Naive B cell (primary cell): ENCODE data around the gene SPNS2. TPM values are rescaled to one million over a fixed set of nuclear protein-coding genes. Genes with fewer than 3 reads are reported as not detected.

Experiments
- ATAC-seq, 2 donors: fragments of 150-1000 bp; cut with Tn5 transposase; 2 replicates each; pipeline ENCODE4 v1.10.0; 2021; ENCODE audit warnings: low read depth in 2 of 2, mild to moderate bottlenecking in 2 of 2, moderate library complexity in 2 of 2
- DNase-seq: peaks from one replicate; pipeline ENCODE4 v3.0.0; 2022
- H3K27ac Mint-ChIP-seq, 6 donors: one replicate each; pipeline ENCODE4 v1.8.0; 2020 to 2022; ENCODE audit warnings: mild to moderate bottlenecking in 6 of 6, mixed read lengths in 6 of 6, moderate library complexity in 5 of 6, inconsistent platforms in 2 of 6
- H3K27me3 Mint-ChIP-seq, 3 donors: one replicate each; pipeline ENCODE4 v1.8.0; 2021 to 2022; ENCODE audit warnings: mixed read lengths in 3 of 3, mild to moderate bottlenecking in 1 of 3
- H3K36me3 Mint-ChIP-seq, 2 donors: one replicate each; pipeline ENCODE4 v1.8.0; 2020 to 2022; ENCODE audit warnings: mixed read lengths in 2 of 2, inconsistent platforms in 1 of 2, mild to moderate bottlenecking in 1 of 2
- H3K4me1 Mint-ChIP-seq, 3 donors: one replicate each; pipeline ENCODE4 v1.8.0; 2020 to 2022; ENCODE audit warnings: mixed read lengths in 3 of 3, inconsistent platforms in 1 of 3, mild to moderate bottlenecking in 1 of 3, moderate library complexity in 1 of 3
- H3K4me3 Mint-ChIP-seq, 8 donors: one replicate each; pipeline ENCODE4 v1.8.0; 2020 to 2022; ENCODE audit warnings: mild to moderate bottlenecking in 8 of 8, mixed read lengths in 8 of 8, moderate library complexity in 8 of 8, inconsistent platforms in 2 of 8
- H3K9me3 Mint-ChIP-seq, 7 donors: one replicate each; pipeline ENCODE4 v1.8.0; 2020 to 2022; ENCODE audit warnings: mixed read lengths in 7 of 7, mild to moderate bottlenecking in 5 of 7, inconsistent platforms in 2 of 7, moderate library complexity in 1 of 7
- polyA plus RNA-seq, 6 donors: library from polyadenylated mRNA; unstranded; fragments of 300-500 nt; fragmentation: Illumina TruSeq; gene quantifications; one replicate each; pipeline ENCODE4 v1.2.3, GENCODE V29; 2021; ENCODE audit warnings: low read depth in 6 of 6

SPNS2 gene
- polyA plus RNA-seq, 6 donors from 2014 or later = 0.23 TPM; not detected in 5

DNA sequence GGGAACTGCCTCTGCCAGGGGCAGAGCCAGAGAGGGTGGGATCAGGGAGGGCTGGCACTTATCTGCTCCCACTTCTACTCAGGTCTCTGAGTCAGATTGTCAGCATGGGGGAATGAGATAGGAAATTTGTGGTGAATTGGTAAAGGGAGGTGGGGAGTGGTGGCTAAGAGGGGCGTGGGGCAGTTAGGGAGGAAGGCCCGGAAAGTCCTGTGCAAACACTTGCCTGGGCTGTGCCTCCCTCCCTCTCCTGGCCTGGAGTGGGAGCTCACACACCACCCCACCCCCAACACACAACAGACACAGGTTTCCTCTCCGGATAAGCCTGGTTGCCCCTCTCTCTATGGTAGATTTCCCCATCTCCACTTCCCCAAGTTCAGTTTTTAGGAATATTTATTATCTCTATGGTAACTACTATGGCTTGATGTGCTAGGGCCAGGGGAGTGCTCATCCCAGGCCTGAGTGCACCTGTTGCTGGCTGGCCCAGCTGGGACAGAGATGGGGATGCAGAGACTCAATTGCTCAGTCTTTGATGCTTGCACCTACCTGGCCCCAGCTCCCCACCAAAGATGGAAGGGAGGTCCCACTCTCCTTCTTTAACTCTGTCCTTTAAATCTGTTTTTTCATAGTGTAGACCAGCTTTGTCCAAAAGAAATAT, 2.7 kb downstream of the SPNS2 start:
- H3K36me3 Mint-ChIP-seq = no peaks in the 10 kb centered on the region
- H3K4me3 Mint-ChIP-seq = peak overlapping the region in 4 of 8 donors; percentile 22 to 76 (median 50)
- H3K27ac Mint-ChIP-seq = no peak overlapping the region
- H3K4me1 Mint-ChIP-seq = peaks cover 12 to 32% (median 23%) of the 10 kb centered on the region in 3 donors
- no peak for ATAC-seq
- no peaks in the 10 kb centered on the region for H3K9me3 Mint-ChIP-seq
- H3K27me3 Mint-ChIP-seq = peaks cover 37 to 69% (median 64%) of the 10 kb centered on the region in 3 donors
- DNase-seq = no peak

DNA sequence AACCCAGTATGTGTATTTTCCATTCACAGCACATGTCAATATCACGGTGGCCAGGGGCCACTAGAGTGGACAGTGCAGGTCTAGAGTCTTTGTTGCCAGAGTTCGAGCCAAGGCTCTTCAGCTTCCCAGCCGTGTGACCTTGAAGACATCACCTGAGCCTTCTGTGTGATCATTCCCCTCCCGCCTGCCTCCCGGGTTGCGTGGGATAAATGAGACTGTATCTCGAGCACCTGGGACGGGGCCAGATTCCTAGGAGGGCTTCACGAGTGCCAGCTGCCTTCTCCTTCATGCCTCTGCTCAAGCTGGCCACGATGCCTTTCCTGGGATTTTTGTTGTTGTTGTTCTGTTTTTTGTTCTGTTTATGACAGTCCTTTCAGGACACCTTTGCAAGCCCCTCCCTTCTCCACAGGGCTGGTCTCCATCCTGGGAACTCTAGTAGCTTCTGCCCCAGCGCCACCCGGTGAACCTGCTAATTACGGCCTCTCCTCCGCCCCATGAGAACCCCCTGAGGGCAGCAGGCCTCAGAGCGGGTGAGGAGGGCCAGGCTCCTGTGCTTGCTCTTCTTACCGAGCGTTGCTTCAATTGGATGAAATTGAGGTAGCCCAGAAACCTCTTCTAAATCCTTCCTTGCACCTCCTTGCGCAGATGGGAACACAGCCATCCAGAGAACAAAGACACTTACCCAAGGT, 3.9 kb downstream of the SPNS2 start:
- Mint-ChIP-seq H3K27ac (no peak overlapping the region), H3K36me3 (no peaks in the 10 kb centered on the region), H3K4me3 (peak overlapping the region in 1 of 8 donors; percentile 57), H3K9me3 (no peaks in the 10 kb centered on the region), H3K27me3 (peaks cover 43 to 73% (median 69%) of the 10 kb centered on the region in 3 donors), H3K4me1 (peaks cover 12 to 24% (median 16%) of the 10 kb centered on the region in 3 donors)
- DNase-seq = no peak
- no peak for ATAC-seq

DNA sequence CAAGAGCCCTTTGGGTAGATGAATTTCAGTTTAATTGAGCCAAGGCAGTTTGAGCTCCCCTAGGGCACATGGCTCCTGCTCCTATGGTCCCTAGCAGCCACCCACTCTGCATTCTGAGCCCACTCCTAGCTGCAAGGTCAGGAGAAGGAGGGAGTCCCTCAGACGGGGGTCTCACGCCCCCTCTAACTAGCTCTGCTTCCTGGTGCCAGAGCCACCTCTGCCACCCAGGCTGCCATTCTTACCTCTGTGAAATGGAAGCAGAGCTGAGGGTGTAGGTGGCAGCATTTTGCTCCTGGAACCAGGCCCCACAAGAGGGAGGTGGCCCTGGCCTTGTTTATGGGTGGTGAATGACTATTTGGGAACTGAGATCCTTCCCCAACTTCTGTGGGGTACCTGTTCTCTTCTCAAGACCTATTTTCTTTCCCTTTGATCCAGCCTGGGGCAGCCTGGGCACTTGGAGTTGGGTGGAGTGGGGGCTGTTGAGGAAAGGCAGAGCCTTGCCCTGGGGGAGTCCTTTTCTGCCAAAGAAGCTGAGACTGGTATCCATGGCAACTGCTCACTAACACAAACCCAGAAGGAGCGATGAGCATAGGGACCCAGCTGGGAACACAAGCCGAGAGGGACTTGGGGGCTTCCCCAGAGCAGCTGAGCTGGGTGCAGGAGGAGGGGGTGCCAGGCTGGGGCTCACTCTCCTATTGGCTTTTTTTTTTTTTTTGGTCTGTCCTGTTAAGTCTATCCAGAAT, 4.8 kb downstream of the SPNS2 start:
- H3K36me3 Mint-ChIP-seq = no peaks in the 10 kb centered on the region
- peak overlapping the region in 2 of 6 donors; percentile 28 to 47 for H3K27ac Mint-ChIP-seq
- DNase-seq (no peak), ATAC-seq (no peak)
- peaks cover 43 to 82% (median 77%) of the 10 kb centered on the region in 3 donors for H3K27me3 Mint-ChIP-seq
- no peaks in the 10 kb centered on the region for H3K9me3 Mint-ChIP-seq
- peak overlapping the region in 1 of 8 donors; percentile 34 for H3K4me3 Mint-ChIP-seq
- peaks cover 12 to 22% (median 15%) of the 10 kb centered on the region in 3 donors for H3K4me1 Mint-ChIP-seq

DNA sequence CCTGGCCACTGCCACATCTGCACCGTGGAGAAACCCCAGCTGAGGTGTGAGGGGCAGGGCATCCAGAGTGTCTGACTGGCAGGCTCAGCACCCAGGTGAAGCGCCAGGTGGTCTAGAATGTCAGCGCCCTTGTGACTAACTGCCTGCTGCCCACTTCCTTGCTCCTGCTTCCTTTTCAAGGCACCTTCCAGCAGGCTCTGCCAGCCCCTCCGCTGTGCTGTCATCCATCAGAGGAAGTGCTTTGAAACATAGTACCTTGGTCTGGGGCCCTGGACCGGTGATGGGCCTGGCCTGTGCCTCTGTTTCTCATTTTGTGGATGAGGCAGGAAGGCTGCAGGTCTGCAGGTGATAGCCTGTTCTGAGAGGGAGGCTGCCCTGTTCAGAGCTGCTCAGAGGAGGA, 5.5 kb downstream of the SPNS2 start:
- Mint-ChIP-seq H3K27me3 (peaks cover 43 to 89% (median 84%) of the 10 kb centered on the region in 3 donors), H3K4me1 (peaks cover 18 to 24% (median 22%) of the 10 kb centered on the region in 3 donors)

DNA sequence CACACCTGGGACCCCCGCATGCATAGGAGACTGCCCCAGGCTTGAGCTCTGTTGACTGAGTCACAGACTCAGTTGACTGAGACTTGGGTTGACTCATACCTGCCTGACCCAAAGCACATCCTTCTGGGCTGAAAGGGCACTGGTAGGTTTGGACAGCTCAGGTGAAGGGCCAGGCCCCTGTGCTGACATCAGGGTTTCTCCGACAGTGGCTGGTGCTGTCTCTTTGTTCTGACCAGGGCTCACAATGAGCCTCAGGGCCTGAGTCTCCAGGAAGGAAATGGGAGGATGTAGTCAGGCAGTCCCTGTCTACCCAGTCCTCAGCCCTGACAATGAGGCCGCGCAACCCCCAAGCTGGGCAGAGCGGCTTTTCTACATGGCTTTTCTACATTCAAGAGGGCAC, 6.5 kb downstream of the SPNS2 start:
- DNase-seq (no peak), ATAC-seq (no peak)
- Mint-ChIP-seq H3K36me3 (no peaks in the 10 kb centered on the region), H3K27me3 (peaks cover 42 to 87% (median 84%) of the 10 kb centered on the region in 3 donors), H3K27ac (peak overlapping the region in 1 of 6 donors; percentile 46), H3K4me1 (peaks cover 15 to 19% (median 19%) of the 10 kb centered on the region in 3 donors), H3K9me3 (no peaks in the 10 kb centered on the region), H3K4me3 (no peak overlapping the region)

More for the DNA sequence above, 5.5 kb downstream of the SPNS2 start:
- no peak overlapping the region for H3K4me3 Mint-ChIP-seq
- no peak for ATAC-seq
- H3K36me3 Mint-ChIP-seq = no peaks in the 10 kb centered on the region
- H3K9me3 Mint-ChIP-seq = no peaks in the 10 kb centered on the region
- no peak overlapping the region for H3K27ac Mint-ChIP-seq
- DNase-seq = no peak

DNA sequence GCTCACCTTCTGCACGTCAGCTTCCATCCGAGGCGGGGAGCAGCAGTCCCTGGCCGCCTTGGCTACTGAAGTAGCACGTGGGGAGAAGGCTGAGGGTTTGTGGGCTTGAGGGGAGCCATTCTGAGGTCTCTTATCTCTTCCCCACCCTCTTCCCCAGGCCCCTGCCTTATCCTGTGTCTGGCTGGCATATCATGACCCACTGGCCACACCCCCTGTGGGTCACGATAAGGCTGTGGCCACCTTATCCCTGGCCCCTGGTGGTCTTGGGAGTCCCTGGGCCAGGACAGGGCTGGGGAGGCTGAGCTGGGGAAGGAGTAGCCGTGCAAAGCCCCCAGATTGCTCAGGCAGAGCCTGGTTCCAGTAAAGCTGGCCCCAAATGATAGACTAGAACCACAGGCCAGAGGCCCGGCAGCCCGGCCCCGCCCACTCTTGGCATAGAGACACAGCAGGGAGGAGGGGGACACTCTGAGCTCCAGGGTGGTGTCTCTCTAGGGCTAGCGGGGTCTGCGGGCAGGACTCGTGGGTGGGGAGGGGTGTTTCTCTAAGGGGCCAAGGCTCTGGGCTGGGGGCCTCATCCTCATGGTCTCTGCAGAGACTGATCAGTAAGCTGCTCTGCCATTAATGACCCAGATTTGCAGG, 7.6 kb downstream of the SPNS2 start:
- no peaks in the 10 kb centered on the region for H3K36me3 Mint-ChIP-seq
- peaks cover 9 to 13% (median 11%) of the 10 kb centered on the region in 3 donors for H3K4me1 Mint-ChIP-seq
- no peak overlapping the region for H3K27ac Mint-ChIP-seq
- no peaks in the 10 kb centered on the region for H3K9me3 Mint-ChIP-seq
- peaks cover 36 to 83% (median 80%) of the 10 kb centered on the region in 3 donors for H3K27me3 Mint-ChIP-seq
- DNase-seq = no peak
- ATAC-seq = no peak
- no peak overlapping the region for H3K4me3 Mint-ChIP-seq

DNA sequence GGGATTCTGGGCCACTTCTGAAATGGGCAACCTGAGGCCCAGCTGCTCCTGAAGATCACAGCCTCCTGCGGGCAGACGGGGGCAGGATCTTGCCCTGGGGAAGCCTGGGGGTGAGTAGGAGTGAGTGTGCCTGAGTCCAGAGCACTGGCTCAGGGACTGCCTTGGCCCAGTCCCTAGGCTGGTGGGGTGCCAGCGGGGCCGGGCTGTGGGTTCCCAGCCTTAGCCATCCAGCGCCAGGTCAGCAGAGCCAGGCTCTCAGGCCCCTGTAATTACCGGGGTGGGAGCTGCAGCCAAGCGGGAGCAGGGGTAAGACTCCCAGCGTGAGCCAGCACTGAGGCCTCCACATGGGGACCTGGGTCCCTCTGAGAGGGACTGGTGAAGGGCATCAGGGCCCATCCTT, 8.2 kb downstream of the SPNS2 start:
- peaks cover 30 to 83% (median 75%) of the 10 kb centered on the region in 3 donors for H3K27me3 Mint-ChIP-seq

DNA sequence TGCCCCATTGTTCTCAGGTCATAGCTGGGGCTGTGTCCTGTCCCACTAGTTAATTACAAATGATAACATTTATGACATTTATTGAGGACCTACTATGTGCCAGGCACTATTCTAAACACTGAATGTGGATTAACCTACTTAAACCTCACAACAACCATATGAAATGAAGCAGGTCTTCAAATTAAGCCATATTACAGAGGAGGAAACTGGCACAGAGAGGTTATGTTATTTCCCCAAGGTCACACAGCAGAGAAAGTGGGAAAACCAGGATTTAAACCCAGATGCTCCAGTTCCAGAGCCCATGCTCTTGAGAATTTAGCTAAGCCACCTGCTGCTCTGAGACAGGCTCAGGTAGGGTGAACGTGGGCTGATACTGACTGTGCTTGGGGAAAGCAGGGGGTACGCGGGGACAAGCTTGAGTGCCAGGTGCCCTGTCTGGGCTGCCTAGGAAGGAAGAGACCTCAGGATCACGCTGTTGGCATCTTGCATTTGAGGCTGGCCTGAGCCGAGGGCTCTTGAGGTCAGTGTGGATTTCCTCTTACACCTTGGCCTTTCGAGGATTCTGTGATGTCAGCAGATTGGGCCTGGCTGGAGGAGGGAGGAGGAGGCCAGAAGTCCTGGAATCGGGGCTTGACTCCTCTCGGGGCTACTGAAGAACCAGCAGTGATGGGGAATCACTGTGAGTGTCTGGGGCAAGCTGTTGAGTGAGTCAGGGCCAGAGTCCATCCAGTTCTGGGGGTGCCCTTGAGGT, 8.9 kb downstream of the SPNS2 start:
- Mint-ChIP-seq H3K9me3 (no peaks in the 10 kb centered on the region), H3K4me3 (no peak overlapping the region), H3K4me1 (peaks cover 5 to 13% (median 11%) of the 10 kb centered on the region in 3 donors), H3K27me3 (peaks cover 25 to 82% (median 69%) of the 10 kb centered on the region in 3 donors), H3K27ac (no peak overlapping the region), H3K36me3 (no peaks in the 10 kb centered on the region)
- no peak for DNase-seq
- ATAC-seq = no peak

More for the DNA sequence above, 8.2 kb downstream of the SPNS2 start:
- ATAC-seq = no peak
- H3K4me3 Mint-ChIP-seq = no peak overlapping the region
- no peaks in the 10 kb centered on the region for H3K9me3 Mint-ChIP-seq
- DNase-seq = no peak
- no peaks in the 10 kb centered on the region for H3K36me3 Mint-ChIP-seq
- no peak overlapping the region for H3K27ac Mint-ChIP-seq
- H3K4me1 Mint-ChIP-seq = peaks cover 5 to 13% (median 11%) of the 10 kb centered on the region in 3 donors

DNA sequence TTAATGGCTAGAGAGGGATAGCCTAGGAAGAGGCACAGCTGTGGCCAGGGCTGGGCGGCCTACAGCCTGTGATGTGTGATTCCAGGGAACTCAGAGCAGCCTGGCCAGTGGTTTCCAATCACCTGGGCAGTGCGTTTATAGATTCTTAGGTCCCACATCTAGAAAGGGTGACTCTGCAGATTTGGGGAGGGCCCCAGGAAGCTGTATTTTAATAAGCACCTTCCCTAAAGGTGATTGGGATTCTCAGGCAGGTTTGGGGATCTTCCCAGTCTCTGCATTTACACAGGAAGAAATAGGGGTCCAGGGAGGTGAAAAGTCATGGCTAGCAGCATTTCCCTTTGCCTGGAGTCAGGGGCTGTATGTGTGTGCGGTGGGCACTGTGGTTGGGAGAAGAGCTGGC, 9.5 kb downstream of the SPNS2 start:
- no peak for DNase-seq
- no peak for ATAC-seq
- Mint-ChIP-seq H3K27ac (no peak overlapping the region), H3K36me3 (no peaks in the 10 kb centered on the region), H3K4me3 (no peak overlapping the region), H3K4me1 (peaks cover 5 to 13% (median 11%) of the 10 kb centered on the region in 3 donors), H3K9me3 (no peaks in the 10 kb centered on the region), H3K27me3 (peaks cover 21 to 75% (median 63%) of the 10 kb centered on the region in 3 donors)

DNA sequence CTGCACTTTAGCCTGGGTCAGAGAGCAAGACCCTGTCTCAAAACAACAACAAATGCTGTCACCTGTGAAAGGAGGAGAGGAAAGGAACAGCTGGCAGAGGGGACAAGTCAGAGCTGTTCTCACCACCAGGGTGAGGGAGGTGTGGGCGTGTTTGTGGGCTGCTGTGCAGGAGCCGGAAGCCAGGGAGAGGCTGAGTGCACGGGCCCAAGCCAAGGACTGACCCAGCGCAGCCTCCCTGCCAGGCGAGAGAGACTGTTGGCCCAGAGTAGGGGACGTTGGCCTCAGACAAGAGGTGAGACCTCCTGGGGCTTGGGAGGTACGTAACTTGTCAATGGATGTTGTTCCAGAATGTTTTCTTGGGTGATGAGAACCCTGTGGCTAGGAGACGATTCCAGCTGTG, 10.7 kb downstream of the SPNS2 start:
- Mint-ChIP-seq H3K36me3 (no peaks in the 10 kb centered on the region), H3K9me3 (no peaks in the 10 kb centered on the region), H3K27me3 (peaks cover 17 to 63% (median 51%) of the 10 kb centered on the region in 3 donors), H3K4me1 (peaks cover 5 to 13% (median 11%) of the 10 kb centered on the region in 3 donors), H3K4me3 (no peak overlapping the region), H3K27ac (peak overlapping the region in 1 of 6 donors; percentile 33)
- no peak for ATAC-seq
- DNase-seq = no peak

DNA sequence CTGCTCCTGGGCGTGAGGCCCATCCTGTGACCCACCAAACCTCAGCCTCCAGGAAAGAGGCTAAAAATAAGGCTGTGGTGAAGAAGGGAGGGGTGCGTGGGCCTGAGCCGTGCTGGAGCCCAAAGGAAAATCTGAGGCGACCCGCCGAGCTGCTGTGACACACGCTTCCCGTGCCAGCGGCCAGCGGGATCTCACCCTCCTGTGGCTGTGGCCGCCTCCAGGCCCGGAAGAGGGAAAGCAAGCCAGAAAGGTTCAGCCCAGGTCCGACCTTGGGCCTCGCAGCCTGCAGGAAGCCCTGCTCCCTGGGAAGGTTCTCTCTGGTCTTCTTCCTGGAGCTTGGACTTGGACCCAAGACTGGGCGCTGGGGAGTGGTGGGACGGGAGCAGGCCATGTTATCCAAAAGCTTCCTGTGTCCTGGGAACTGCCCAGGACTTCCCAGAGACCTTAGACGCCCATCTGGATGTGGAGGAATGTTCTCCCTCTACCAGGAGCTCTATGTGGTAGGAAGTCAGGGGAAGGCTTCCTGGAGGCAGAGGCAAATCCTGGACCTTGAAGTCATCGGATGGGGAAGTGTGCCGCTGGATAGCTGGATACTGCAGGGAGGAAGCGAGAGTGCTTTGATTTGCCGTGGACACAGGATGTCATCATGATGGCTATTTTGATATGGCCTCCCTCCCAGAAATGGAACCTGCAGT, 11.4 kb downstream of the SPNS2 start:
- no peak overlapping the region for H3K4me3 Mint-ChIP-seq
- H3K9me3 Mint-ChIP-seq = no peaks in the 10 kb centered on the region
- peaks cover 5 to 13% (median 11%) of the 10 kb centered on the region in 3 donors for H3K4me1 Mint-ChIP-seq
- H3K27ac Mint-ChIP-seq = peak overlapping the region in 1 of 6 donors; percentile 16
- no peak for ATAC-seq
- no peaks in the 10 kb centered on the region for H3K36me3 Mint-ChIP-seq
- no peak for DNase-seq
- H3K27me3 Mint-ChIP-seq = peaks cover 17 to 56% (median 44%) of the 10 kb centered on the region in 3 donors

DNA sequence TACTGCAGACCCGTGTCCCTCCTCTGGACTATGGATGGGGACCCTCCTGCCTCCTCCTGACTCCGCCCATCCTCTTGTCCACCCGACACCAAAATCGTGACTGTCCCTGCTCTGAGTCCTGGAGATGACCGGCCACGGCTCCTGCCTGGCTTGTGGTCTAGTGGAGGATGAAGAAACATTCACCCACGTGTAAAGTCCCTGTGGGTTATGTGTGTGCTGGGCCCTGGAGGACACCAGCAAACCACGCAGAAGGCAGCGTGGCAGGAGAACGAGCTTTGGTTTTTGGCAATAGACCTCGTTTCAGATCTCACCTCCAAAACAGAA, 11.9 kb downstream of the SPNS2 start:
- Mint-ChIP-seq H3K27ac (no peak overlapping the region), H3K9me3 (no peaks in the 10 kb centered on the region), H3K4me1 (peaks cover 5 to 13% (median 11%) of the 10 kb centered on the region in 3 donors), H3K27me3 (peaks cover 17 to 51% (median 39%) of the 10 kb centered on the region in 3 donors), H3K4me3 (no peak overlapping the region), H3K36me3 (no peaks in the 10 kb centered on the region)
- ATAC-seq (no peak), DNase-seq (no peak)
